HG02840 (cell line): Measurements from ENCODE around the gene CD38.

Experiments
- ATAC-seq: cut with Tn5 transposase; IDR thresholded peaks from one replicate; pipeline ENCODE4 v1.9.1; 2021; ENCODE audit warnings: mild to moderate bottlenecking, moderate library complexity, moderate number of reproducible peaks; ENCODE audit not compliant: unreplicated experiment, low FRiP score

Gene CD38

GRCh38 chr4:15893962-15894361 is 115.8 kb downstream of the CD38 start:
- ATAC-seq = no peak

GRCh38 chr4:15894393-15894792 is 116.3 kb downstream of the CD38 start:
- ATAC-seq = no peak

- no peak for ATAC-seq
Measured at GRCh38 chr4:15894921-15895916, 117.1 kb downstream of the CD38 start.

- no peak for ATAC-seq
Measured at GRCh38 chr4:15897577-15897976, 119.4 kb downstream of the CD38 start.

GRCh38 chr4:15898902-15899301 is 120.8 kb downstream of the CD38 start:
- no peak for ATAC-seq

GRCh38 chr4:15899511-15899910 is 121.4 kb downstream of the CD38 start:
- no peak for ATAC-seq

GRCh38 chr4:15901007-15901406 is 122.9 kb downstream of the CD38 start:
- ATAC-seq = no peak

- ATAC-seq = no peak
Measured at GRCh38 chr4:15901998-15902397, 123.9 kb downstream of the CD38 start.

GRCh38 chr4:15902746-15903145 is 124.6 kb downstream of the CD38 start:
- ATAC-seq = no peak
